K562 (cell line): ENCODE data around the gene ARAP1. TPM values are rescaled to one million over a fixed set of nuclear protein-coding genes. Genes with fewer than 3 reads are reported as not detected.

ENCODE experiments used
- ATF7 ChIP-seq: fragments of 450-650 bp; IDR thresholded peaks from 2 replicates; pipeline ENCODE4 v1.7.1; 2014; ENCODE audit warnings: mild to moderate bottlenecking, moderate library complexity
- ETV6 ChIP-seq, 3 experiments: fragments of 150-350 bp in 1 of 3; sonication (generic) in 1 of 3; formaldehyde crosslinking in 1 of 3; IDR thresholded peaks; 2 replicates each; pipeline versions ENCODE4 v1.6.1 to v1.8.0; 2014 to 2022; ENCODE audit warnings: borderline replicate concordance in 2 of 3, low read depth in 2 of 3, antibody characterized with exemption in 1 of 3, low read length in 1 of 3, mild to moderate bottlenecking in 1 of 3, missing genetic modification reagents in 1 of 3
- MITF ChIP-seq: IDR thresholded peaks from 2 replicates; pipeline ENCODE4 v1.6.1; 2014; ENCODE audit warnings: antibody characterized with exemption
- NR2C1 ChIP-seq, 2 experiments: fragments of 450-650 bp; IDR thresholded peaks; 2 replicates each; pipeline ENCODE4 v1.6.1; 2017; ENCODE audit warnings: mild to moderate bottlenecking in 2 of 2, antibody characterized with exemption in 1 of 2, inconsistent platforms in 1 of 2, missing compliant biosample characterization in 1 of 2, missing genetic modification characterization in 1 of 2
- PPARD ChIP-seq: fragments of 250-450 bp; sonication (Bioruptor Pico); IDR thresholded peaks from 2 replicates; pipeline ENCODE4 v1.8.0; 2022; ENCODE audit warnings: inconsistent platforms, mild to moderate bottlenecking, moderate library complexity
- THAP12 ChIP-seq: fragments of 250-450 bp; sonication (Bioruptor Pico); IDR thresholded peaks from 2 replicates; pipeline ENCODE4 v1.9.0; 2021; ENCODE audit warnings: mild to moderate bottlenecking, inconsistent platforms
- ZNF140 ChIP-seq: fragments of 250-450 bp; sonication (Bioruptor Pico); IDR thresholded peaks from 2 replicates; pipeline ENCODE4 v1.8.0; 2021; ENCODE audit warnings: moderate library complexity, mild to moderate bottlenecking, inconsistent platforms
- ZNF592 ChIP-seq: fragments of 450-650 bp; IDR thresholded peaks from 2 replicates; pipeline ENCODE4 v1.6.1; 2017; ENCODE audit warnings: antibody characterized with exemption, mild to moderate bottlenecking
- polyA plus RNA-seq, 8 experiments: library from polyadenylated mRNA; depleted of rRNA in 4 of 8; stranded (reverse) in 5 of 8; unstranded in 3 of 8; fragments of >200 nt; fragmentation: Nextera tagmentation in 2 of 8; fragmentation: Illumina TruSeq in 1 of 8; extraction: Ambion mirVana in 2 of 8; extraction: Trizol in 1 of 8; gene quantifications; 2 replicates each; pipeline versions ENCODE4 v1.2.1 to v1.2.3, GENCODE V29; 2011 to 2014; ENCODE audit warnings: inconsistent platforms in 1 of 8, missing spikeins in 1 of 8
- total RNA-seq, 7 experiments: library from RNA; depleted of rRNA in 6 of 7; stranded (reverse); fragments of >200 nt in 6 of 7; fragmentation: Illumina TruSeq in 2 of 7; extraction: Trizol in 2 of 7; gene quantifications; 2 replicates each; pipeline versions ENCODE4 v1.2.1 to v1.2.3, GENCODE V29; 2011 to 2021; ENCODE audit warnings: low replicate concordance in 1 of 7
- TF ChIP-seq, protein P1 (sequence below): fragments of 450-650 bp; IDR thresholded peaks from 2 replicates; pipeline ENCODE4 v1.6.1; 2018; ENCODE audit not compliant: partially characterized antibody
- TF ChIP-seq, protein P2 (sequence below): fragments of 450-650 bp; IDR thresholded peaks from 2 replicates; pipeline ENCODE4 v1.6.1; 2014; ENCODE audit warnings: low read depth, mild to moderate bottlenecking, moderate library complexity, borderline replicate concordance

The ARAP1 gene
- total and polyA plus RNA-seq, 9 of the 15 experiments (the other 6 are each of a cell fraction or from before 2014, with no cell fraction given): 0.23 to 67.0 (median 24.6) TPM

- TF ChIP-seq ETV6 (IDR thresholded peaks at IDR 0.05; ENCODE audit: borderline replicate concordance in 1 of 2, low read depth in 2 of 2, low read length in 1 of 2) (peak in 1 of 2 experiments; percentile 7; a peak in 1 of 4 replicates), ETV6 (CRISPR knock-in tag; IDR thresholded peaks at IDR 0.05; ENCODE audit: borderline replicate concordance) (no peak), ATF7 (peak; percentile 89), MITF (peak; percentile 42; the same call in 1 of the 2 replicates), PPARD (CRISPR knock-in tag) (no peak), ZNF592 (peak; percentile 80; the same call in 1 of the 2 replicates), THAP12 (0 out of 2 replicates have a peak, but pooled peaks have one; percentile 40), NR2C1 (IDR thresholded peaks at IDR 0.05) (peak; percentile 81), NR2C1 (tag; IDR thresholded peaks at IDR 0.05) (peak; percentile 85), ZNF140 (CRISPR knock-in tag) (no peak)
- TF ChIP-seq, protein P1, sequence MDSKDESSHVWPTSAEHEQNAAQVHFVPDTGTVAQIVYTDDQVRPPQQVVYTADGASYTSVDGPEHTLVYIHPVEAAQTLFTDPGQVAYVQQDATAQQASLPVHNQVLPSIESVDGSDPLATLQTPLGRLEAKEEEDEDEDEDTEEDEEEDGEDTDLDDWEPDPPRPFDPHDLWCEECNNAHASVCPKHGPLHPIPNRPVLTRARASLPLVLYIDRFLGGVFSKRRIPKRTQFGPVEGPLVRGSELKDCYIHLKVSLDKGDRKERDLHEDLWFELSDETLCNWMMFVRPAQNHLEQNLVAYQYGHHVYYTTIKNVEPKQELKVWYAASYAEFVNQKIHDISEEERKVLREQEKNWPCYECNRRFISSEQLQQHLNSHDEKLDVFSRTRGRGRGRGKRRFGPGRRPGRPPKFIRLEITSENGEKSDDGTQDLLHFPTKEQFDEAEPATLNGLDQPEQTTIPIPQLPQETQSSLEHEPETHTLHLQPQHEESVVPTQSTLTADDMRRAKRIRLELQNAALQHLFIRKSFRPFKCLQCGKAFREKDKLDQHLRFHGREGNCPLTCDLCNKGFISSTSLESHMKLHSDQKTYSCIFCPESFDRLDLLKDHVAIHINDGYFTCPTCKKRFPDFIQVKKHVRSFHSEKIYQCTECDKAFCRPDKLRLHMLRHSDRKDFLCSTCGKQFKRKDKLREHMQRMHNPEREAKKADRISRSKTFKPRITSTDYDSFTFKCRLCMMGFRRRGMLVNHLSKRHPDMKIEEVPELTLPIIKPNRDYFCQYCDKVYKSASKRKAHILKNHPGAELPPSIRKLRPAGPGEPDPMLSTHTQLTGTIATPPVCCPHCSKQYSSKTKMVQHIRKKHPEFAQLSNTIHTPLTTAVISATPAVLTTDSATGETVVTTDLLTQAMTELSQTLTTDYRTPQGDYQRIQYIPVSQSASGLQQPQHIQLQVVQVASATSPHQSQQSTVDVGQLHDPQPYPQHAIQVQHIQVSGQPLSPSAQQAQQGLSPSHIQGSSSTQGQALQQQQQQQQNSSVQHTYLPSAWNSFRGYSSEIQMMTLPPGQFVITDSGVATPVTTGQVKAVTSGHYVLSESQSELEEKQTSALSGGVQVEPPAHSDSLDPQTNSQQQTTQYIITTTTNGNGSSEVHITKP: peak; percentile 68
- TF ChIP-seq, protein P2, sequence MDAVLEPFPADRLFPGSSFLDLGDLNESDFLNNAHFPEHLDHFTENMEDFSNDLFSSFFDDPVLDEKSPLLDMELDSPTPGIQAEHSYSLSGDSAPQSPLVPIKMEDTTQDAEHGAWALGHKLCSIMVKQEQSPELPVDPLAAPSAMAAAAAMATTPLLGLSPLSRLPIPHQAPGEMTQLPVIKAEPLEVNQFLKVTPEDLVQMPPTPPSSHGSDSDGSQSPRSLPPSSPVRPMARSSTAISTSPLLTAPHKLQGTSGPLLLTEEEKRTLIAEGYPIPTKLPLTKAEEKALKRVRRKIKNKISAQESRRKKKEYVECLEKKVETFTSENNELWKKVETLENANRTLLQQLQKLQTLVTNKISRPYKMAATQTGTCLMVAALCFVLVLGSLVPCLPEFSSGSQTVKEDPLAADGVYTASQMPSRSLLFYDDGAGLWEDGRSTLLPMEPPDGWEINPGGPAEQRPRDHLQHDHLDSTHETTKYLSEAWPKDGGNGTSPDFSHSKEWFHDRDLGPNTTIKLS: peak; percentile 92
Measured at GRCh38 chr11:72793425-72794367, 41.5 kb upstream of the ARAP1 start, which contains the start of gene STARD10 (continued).
